ENCODE measurements around the gene POFUT2.
A peak's percentile ranks its signal among the peaks of the same experiment; 100 is the strongest.

POFUT2 gene

DNA sequence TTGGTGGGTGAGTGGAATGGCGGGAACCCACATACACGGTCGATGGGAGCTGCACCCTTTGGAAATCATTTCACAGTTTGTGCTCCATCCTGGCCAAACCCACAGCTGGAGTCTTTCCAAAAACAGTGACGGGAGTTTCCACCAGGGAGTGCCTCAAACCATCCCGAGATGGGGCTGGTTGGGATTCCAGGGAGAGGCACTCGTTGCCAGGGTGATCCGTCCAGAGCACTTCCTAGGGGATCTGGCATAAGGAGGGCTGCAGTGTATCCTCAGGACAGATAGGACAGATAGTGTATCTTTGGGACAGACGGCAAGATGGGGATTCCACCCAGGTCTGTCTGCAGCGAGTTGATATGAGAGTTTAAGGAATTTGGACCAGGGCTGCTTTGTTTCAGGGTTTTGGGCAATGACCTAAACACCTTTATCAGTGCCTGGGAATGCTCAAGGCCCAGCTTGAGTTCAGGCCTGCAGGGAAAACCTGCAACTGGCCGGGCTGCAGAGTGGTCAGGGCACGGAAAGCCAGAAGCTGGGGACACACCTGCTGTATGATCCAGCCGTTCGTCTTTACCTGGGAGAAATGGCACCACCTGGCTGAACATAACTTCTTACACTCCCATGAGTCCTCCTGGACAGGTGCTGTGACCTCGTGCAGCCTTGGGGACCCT is 3.4 kb upstream of the POFUT2 start:
- ChIA-PET CTCF (interaction anchor here (0.6 to 18.2 kb wide), 18 partner anchors 18 to 341 kb away, joined by 3 to 304 read pairs (median 5); no protein-coding TSS in a partner anchor), POLR2A (interaction anchor here (0.7 kb wide), 1 partner anchor 528 kb away, joined by 3 read pairs; no protein-coding TSS in a partner anchor)
- no peak overlapping the region for H3K4me3 ChIP-seq (ENCODE audit: low read depth, low read length)
- TF ChIP-seq, protein P1, sequence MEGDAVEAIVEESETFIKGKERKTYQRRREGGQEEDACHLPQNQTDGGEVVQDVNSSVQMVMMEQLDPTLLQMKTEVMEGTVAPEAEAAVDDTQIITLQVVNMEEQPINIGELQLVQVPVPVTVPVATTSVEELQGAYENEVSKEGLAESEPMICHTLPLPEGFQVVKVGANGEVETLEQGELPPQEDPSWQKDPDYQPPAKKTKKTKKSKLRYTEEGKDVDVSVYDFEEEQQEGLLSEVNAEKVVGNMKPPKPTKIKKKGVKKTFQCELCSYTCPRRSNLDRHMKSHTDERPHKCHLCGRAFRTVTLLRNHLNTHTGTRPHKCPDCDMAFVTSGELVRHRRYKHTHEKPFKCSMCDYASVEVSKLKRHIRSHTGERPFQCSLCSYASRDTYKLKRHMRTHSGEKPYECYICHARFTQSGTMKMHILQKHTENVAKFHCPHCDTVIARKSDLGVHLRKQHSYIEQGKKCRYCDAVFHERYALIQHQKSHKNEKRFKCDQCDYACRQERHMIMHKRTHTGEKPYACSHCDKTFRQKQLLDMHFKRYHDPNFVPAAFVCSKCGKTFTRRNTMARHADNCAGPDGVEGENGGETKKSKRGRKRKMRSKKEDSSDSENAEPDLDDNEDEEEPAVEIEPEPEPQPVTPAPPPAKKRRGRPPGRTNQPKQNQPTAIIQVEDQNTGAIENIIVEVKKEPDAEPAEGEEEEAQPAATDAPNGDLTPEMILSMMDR (IDR thresholded peaks at IDR 0.05; ENCODE audit: insufficient read depth, low read length, missing control alignments), result no peak
- DNase-seq (ENCODE audit: low read depth, low spot score), result no peak

DNA sequence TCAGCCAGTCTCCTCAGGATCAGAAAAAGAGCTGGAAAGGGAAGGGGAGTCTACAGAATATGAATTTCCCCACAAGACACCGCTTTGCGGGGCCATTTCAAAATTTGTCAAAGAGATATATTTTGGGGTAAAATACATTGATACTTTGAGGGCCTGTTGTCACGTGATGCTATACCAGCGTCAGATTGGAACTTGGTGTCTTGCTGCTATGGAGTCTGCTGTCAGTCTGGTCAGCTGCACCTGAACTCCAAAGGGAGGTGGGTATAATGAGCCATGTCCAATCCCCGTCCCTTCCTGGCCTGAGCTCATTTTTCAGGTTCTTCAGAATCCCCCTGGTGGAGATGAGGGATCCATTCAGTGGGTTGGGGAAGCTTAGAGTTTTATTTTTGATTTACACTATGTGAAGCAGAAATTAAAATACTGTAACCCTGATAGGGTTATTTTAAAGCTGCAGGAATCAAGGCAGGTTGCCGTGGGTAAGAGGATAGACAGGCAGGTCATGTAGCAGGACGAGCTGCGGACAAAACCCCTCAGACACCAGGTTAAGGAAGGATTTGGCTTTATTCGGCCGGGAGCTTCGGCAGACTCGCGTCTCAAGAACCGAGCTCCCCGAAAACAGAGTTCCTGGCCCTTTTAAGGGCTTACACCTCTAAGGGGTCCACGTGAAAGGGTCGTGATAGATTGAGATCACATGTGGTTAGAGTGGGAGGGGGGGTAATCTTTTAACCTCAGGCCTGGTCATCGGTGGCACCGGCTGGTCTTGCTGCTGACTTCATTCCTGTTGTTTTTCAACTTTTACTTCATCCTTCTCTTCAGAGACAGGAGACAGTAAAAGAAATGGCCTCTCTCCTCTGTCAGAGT is 2.2 kb upstream of the POFUT2 start:
- DNase-seq (ENCODE audit: low read depth, low spot score), result no peak
- ChIA-PET POLR2A (interaction anchor here (0.7 kb wide), 1 partner anchor 529 kb away, joined by 3 read pairs; no protein-coding TSS in a partner anchor), CTCF (interaction anchor here (0.6 to 18.2 kb wide), 20 partner anchors 18 to 340 kb away, joined by 3 to 304 read pairs (median 4); no protein-coding TSS in a partner anchor)
- TF ChIP-seq, protein P1 (IDR thresholded peaks at IDR 0.05; ENCODE audit: insufficient read depth, low read length, missing control alignments), result peak; percentile 35
- no peak overlapping the region for H3K4me3 ChIP-seq (ENCODE audit: low read depth, low read length)

DNA sequence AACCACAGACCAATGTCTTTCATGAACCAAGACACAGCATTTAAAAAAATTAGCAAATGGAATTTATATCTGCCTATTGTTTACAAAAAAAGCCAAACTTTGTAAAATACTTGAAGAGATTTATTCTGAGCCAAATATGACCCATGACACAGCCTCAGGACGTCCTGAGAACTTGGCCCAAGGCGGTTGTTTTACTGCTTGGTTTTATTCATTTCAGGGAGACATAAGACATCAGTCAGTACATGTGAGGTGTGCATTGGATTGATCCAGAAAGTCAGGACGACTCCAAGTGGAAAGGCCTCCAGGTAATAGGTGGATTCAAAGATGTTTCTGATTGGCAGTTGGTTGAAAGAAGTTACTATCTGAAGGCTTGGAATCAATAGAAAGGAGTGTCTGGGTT is 1.4 kb upstream of the POFUT2 start:
- TF ChIP-seq, protein P1 (IDR thresholded peaks at IDR 0.05; ENCODE audit: insufficient read depth, low read length, missing control alignments), result no peak
- POLR2A ChIA-PET, result no interaction called here
- no peak for DNase-seq (ENCODE audit: low read depth, low spot score)
- peak overlapping the region; percentile 80 for H3K4me3 ChIP-seq (ENCODE audit: low read depth, low read length)
- CTCF ChIA-PET, result interaction anchor here (1.1 to 18.2 kb wide), 8 partner anchors 21 to 164 kb away, joined by 3 to 304 read pairs (median 6); no protein-coding TSS in a partner anchor

DNA sequence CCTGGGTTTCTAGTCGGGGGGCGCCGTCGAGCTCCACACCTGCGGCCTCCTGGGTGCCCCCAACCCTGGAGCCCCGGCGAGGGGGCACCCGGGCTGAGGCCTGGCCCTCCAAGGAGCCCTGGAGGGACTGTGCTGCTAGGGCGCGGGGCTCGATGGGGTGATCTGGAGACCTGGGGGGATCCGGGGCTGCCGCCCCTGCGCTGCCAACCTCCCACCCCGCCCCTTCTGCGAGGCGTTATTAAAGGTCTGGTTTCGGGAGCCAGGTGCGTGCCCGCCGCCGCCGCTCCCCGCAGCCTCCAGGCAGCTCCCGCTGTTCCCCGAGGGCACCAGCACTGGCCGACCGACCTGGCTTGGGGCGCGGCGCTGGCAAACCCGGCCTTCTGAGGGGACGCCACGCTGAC is 746 bp upstream of the POFUT2 start:
- ChIA-PET POLR2A (interaction anchor here (1.0 to 1.3 kb wide), 3 partner anchors 17 to 151 kb away, joined by 3 to 4 read pairs (median 4); no protein-coding TSS in a partner anchor), CTCF (interaction anchor here (1.1 to 18.2 kb wide), 7 partner anchors 21 to 155 kb away, joined by 3 to 304 read pairs (median 5); no protein-coding TSS in a partner anchor)
- TF ChIP-seq, protein P1 (IDR thresholded peaks at IDR 0.05; ENCODE audit: insufficient read depth, low read length, missing control alignments), result no peak

DNA sequence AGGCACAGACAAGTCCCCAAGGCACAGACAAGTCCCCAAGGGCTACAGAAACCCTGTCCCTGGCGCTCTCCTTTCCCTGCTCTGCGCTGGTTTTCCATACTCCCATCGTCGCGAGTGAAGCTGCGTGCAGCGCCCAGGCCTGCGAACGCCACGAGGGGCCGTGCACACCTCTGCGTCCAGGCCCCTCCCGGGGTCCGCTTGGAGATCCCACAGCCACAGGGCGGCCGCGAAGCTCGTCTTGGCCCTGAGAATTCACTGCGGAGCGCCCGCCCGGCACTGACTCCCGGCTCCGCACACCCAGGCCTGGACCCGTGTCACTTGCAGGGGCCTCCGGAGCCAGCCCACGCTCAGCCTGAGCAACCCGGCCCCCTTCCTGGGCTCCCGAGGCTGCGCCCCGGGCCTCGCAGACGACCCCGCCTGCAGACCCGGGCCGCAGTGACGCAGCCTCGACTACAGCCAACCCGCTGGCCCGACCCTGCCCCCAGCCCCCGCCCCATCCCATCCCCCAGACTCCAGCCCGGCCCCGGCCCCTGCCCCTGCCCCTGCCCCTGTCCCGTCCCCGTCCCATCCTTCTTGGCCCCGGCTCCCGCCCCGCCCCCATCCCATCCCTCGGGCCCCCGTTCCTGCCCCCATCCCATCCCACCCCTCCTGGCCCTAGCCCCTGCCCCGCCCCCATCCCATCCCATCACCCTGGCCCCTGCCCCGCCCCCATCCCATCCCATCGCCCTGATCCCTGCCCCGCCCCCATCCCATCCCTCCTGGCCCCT is 841 bp downstream of the POFUT2 start:
- ChIA-PET CTCF (interaction anchor here (1.3 to 18.2 kb wide), 2 partner anchors 147 to 149 kb away, joined by 3 to 304 read pairs; no protein-coding TSS in a partner anchor), POLR2A (no interaction called here)
- TF ChIP-seq, protein P1 (IDR thresholded peaks at IDR 0.05; ENCODE audit: insufficient read depth, low read length, missing control alignments), result no peak

More for the DNA sequence above, 746 bp upstream of the POFUT2 start:
- peak overlapping the region; percentile 80 for H3K4me3 ChIP-seq (ENCODE audit: low read depth, low read length)
- DNase-seq (ENCODE audit: low read depth, low spot score), result no peak

More for the DNA sequence above, 841 bp downstream of the POFUT2 start:
- H3K4me3 ChIP-seq (ENCODE audit: low read depth, low read length), result peak overlapping the region; percentile 77
- no peak for DNase-seq (ENCODE audit: low read depth, low spot score)

Data from AG04449 (cell line).